IPS-20b (cell line): ENCODE measurements around the gene ESYT1.

Experiments
- H3K27ac ChIP-seq: one replicate; pipeline ENCODE4 v1.5.1; 2013; ENCODE audit warnings: low read length
- H3K27me3 ChIP-seq: 2 replicates; pipeline ENCODE4 v1.6.1; 2013; ENCODE audit warnings: mild to moderate bottlenecking, low read length, inconsistent platforms; ENCODE audit not compliant: insufficient read depth
- H3K36me3 ChIP-seq: 2 replicates; pipeline ENCODE4 v1.6.1; 2013; ENCODE audit warnings: low read depth, mild to moderate bottlenecking, inconsistent platforms, low read length, moderate library complexity; ENCODE audit not compliant: insufficient read depth
- H3K4me1 ChIP-seq: 2 replicates; pipeline ENCODE4 v1.6.1; 2013; ENCODE audit warnings: mild to moderate bottlenecking, control low read depth, inconsistent platforms, low read length, moderate library complexity; ENCODE audit not compliant: insufficient read depth
- H3K4me3 ChIP-seq: 2 replicates; pipeline ENCODE4 v1.5.1; 2013; ENCODE audit warnings: mild to moderate bottlenecking, low read length, inconsistent platforms
- H3K9ac ChIP-seq: 2 replicates; pipeline ENCODE4 v1.6.1; 2013; ENCODE audit warnings: low read depth, mild to moderate bottlenecking, inconsistent platforms, low read length, moderate library complexity
- H3K9me3 ChIP-seq: 2 replicates; pipeline ENCODE4 v1.6.1; 2013; ENCODE audit warnings: mild to moderate bottlenecking, low read depth, low read length, inconsistent platforms; ENCODE audit not compliant: insufficient read depth

The ESYT1 gene

GRCh38 chr12:56178347-56178746, 50.3 kb downstream of the ESYT1 start:
- no peak overlapping the region for H3K27ac ChIP-seq
- no peaks in the 10 kb centered on the region for H3K27me3 ChIP-seq
- no peak overlapping the region for H3K4me3 ChIP-seq
- no peaks in the 10 kb centered on the region for H3K9me3 ChIP-seq
- H3K9ac ChIP-seq = no peak overlapping the region
- H3K4me1 ChIP-seq = no peaks in the 10 kb centered on the region
- H3K36me3 ChIP-seq = peaks cover 88% of the 10 kb centered on the region

DNA sequence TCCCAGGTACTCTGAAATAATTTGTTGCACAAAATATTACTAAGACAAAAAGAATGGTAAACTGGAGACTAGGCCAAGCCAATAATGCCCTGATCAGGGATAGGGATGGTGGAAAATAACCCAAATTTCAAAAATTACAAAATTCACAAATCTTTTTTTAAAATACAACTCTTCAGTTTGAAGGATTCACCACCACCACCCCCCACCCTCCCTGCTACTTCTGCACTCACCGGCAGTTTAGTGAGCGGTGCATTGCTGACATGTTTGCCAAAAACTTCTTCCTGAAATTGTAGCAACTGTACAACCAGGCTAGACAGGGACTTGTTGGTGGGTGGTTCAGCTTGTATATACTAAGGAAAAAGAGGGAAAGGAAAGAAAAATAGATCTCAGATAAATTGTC, 58.9 kb downstream of the ESYT1 start:
- no peak overlapping the region for H3K27ac ChIP-seq

DNA sequence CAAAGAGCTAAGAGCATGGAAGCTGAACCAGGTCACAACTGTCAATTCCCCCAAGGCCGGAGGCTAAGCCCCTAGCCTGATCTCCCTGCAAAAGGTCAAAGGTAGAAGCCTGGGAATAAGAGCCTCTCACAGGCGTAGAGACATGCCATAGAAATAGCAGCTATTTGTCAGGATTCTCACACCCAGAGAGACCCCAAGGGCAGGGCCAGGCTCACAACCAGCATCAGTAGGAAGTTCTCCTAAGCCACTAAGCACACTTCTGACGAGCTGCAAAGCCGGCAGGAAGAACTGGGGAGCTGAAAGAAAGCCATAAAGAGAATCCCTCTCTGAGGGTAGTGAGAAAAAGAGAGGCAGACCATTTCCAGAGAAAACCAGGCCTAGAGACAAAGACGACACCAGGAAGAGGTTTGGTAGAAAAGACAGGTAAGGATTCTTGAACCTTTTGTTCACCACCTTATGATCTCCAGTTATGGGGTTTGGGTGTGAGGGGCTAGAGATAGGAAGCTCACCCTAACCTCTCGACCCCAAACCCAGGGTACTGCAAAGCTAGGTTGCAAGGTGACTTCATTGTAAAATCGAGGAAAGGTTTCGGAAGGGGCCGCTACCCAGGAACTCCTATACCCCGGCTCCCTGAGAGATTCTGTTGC, 60.2 kb downstream of the ESYT1 start:
- H3K27ac ChIP-seq = peak overlapping the region; percentile 36
- H3K4me1 ChIP-seq = peaks cover 12% of the 10 kb centered on the region; the same call in 1 of the 2 replicates
- peak overlapping the region; percentile 94 for H3K9ac ChIP-seq
- no peaks in the 10 kb centered on the region for H3K27me3 ChIP-seq
- no peaks in the 10 kb centered on the region for H3K9me3 ChIP-seq
- H3K4me3 ChIP-seq = peak overlapping the region; percentile 94
- peaks cover 44% of the 10 kb centered on the region for H3K36me3 ChIP-seq

More for the DNA sequence above, 58.9 kb downstream of the ESYT1 start:
- Histone ChIP-seq H3K4me1 (peaks cover 12% of the 10 kb centered on the region; the same call in 1 of the 2 replicates), H3K36me3 (peaks cover 56% of the 10 kb centered on the region), H3K9me3 (no peaks in the 10 kb centered on the region), H3K9ac (peak overlapping the region; percentile 94; the same call in 1 of the 2 replicates), H3K27me3 (no peaks in the 10 kb centered on the region), H3K4me3 (no peak overlapping the region)

DNA sequence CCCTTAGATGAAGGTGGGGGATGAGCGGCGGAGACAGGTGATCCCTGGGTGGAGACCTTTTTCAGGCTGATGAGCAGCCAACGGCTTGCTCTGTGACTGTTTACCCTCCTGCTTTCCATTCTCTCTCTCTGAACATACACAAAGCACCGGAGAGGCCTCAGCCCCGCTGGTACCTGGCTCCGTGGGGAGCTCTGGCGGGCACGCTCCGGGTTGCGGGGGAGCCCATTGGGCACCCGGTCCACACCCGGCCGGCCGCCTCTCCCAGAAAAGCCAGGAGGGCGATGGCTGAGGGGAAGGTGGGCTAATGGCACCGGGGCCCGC, 60.7 kb downstream of the ESYT1 start:
- Histone ChIP-seq H3K27me3 (no peaks in the 10 kb centered on the region), H3K4me3 (peak overlapping the region; percentile 94), H3K9ac (peak overlapping the region; percentile 94), H3K4me1 (peaks cover 12% of the 10 kb centered on the region; the same call in 1 of the 2 replicates), H3K27ac (peak overlapping the region; percentile 36), H3K9me3 (no peaks in the 10 kb centered on the region), H3K36me3 (peaks cover 39% of the 10 kb centered on the region)

- Histone ChIP-seq H3K9ac (peak within 1 kb of the TSS; percentile 98), H3K27ac (peak within 1 kb of the TSS; percentile 96), H3K27me3 (no peaks in the 10 kb centered on the region), H3K9me3 (no peaks in the 10 kb centered on the region), H3K4me1 (peaks cover 12% of the 10 kb centered on the region; the same call in 1 of the 2 replicates), H3K4me3 (peak within 1 kb of the TSS; percentile 98), H3K36me3 (peaks cover 33% of the 10 kb centered on the region)
Measured at GRCh38 chr12:56189099-56189917, 61.2 kb downstream of the ESYT1 start, which contains the start of gene SMARCC2. Gene SMARCC2, minus strand, starts transcription at chr12:56189483. Its CDS starts 22 bp downstream, at chr12:56189461.

DNA sequence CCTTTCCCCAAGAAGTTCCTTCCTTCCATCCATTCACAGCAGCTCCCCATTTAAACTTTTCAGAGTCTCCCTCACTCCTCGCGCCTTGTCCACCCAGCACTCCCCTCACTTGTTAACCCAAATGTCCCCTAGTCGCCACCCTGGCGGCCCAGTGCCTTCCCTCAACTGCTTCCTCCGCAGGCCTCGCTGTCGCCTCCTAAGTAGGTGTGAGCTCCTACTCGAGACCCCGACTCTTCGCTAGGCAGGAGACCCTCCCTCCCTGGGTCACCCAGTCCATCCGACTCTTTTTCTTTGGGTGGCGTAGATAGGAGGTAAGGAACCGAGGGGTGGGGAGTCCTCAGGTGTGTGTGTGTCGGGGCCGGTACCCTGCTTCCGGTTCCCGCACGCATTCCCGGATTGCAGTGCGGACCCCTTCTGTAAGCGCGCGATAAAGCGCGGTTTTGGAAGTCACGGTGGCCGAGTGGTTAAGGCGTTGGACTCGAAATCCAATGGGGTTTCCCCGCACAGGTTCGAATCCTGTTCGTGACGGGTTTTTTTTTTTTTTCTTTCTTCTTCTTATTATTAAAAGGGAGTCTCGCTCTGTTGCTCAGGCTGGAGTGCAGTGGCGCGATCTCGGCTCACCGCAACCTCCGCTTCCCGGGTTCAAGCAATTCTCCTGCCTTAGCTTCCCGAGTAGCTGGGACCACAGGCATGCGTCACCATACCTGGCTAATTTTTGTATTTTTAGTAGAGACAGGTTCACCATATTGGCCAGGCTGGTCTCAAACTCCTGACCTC, 62.0 kb downstream of the ESYT1 start:
- H3K4me3 ChIP-seq = peak overlapping the region; percentile 98
- H3K9ac ChIP-seq = peak overlapping the region; percentile 98
- peaks cover 12% of the 10 kb centered on the region; the same call in 1 of the 2 replicates for H3K4me1 ChIP-seq
- no peaks in the 10 kb centered on the region for H3K9me3 ChIP-seq
- peak overlapping the region; percentile 96 for H3K27ac ChIP-seq
- peaks cover 25% of the 10 kb centered on the region for H3K36me3 ChIP-seq
- H3K27me3 ChIP-seq = no peaks in the 10 kb centered on the region

DNA sequence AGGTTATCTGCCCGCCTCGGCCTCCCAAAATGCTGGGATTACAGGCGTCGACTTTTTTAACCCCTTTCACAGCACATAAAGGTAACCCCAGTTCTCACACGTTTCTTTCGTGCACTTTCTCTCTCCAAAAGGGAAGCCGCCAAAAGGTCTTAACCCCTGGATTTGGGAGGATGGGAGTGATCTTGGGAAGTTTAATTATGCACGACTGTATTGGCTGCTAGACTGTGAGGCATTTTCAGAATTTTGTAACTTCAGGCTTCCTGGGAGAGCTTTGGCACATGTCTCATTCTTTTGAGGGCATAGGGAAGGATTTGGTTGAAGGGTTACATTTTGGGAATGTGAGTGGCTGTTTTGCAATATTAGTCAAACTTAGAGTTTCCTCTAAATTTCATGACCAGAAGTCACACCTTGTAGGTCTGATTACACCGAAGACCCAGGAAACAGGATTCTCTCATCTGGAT, 62.7 kb downstream of the ESYT1 start:
- peaks cover 12% of the 10 kb centered on the region; the same call in 1 of the 2 replicates for H3K4me1 ChIP-seq
- H3K27ac ChIP-seq = no peak overlapping the region
- H3K27me3 ChIP-seq = no peaks in the 10 kb centered on the region
- peaks cover 19% of the 10 kb centered on the region for H3K36me3 ChIP-seq
- H3K9me3 ChIP-seq = no peaks in the 10 kb centered on the region
- H3K4me3 ChIP-seq = peak overlapping the region; percentile 98
- H3K9ac ChIP-seq = peak overlapping the region; percentile 98; the same call in 1 of the 2 replicates

DNA sequence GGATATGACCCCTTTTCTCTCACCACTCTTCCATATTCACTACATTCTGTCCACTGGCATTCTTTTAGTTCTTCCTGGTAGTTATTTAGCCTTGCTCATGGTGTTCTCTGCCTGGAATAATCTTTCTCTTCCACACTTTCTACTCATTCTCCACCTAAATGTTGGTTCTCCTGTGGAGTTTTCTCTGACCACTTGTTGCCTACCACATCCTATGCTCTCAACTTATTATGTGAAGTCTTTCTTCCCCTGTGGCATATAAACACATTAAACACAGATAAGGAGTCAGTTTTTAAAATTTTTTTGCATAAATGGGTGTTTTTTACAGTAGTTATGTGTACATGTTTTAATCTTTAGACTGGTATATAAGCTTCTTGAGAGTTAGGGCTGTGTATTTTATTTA, 64.5 kb downstream of the ESYT1 start:
- Histone ChIP-seq H3K27ac (no peak overlapping the region), H3K36me3 (peaks cover 2% of the 10 kb centered on the region; the same call in 1 of the 2 replicates), H3K4me3 (no peak overlapping the region), H3K9me3 (no peaks in the 10 kb centered on the region), H3K9ac (no peak overlapping the region), H3K4me1 (peaks cover 10% of the 10 kb centered on the region; the same call in 1 of the 2 replicates), H3K27me3 (no peaks in the 10 kb centered on the region)

GRCh38 chr12:56193025-56193578, 65.0 kb downstream of the ESYT1 start:
- Histone ChIP-seq H3K9me3 (no peaks in the 10 kb centered on the region), H3K36me3 (no peaks in the 10 kb centered on the region), H3K27me3 (no peaks in the 10 kb centered on the region), H3K4me1 (peaks cover 4% of the 10 kb centered on the region; the same call in 1 of the 2 replicates), H3K4me3 (no peak overlapping the region), H3K9ac (no peak overlapping the region), H3K27ac (no peak overlapping the region)
